NCI-H774 (cell line): ENCODE results near the gene CREB3L1.

ENCODE experiments used
- DNase-seq: peaks from one replicate; lab custom pipeline; 2025; lab: John Stamatoyannopoulos, UW

CREB3L1 gene

DNA sequence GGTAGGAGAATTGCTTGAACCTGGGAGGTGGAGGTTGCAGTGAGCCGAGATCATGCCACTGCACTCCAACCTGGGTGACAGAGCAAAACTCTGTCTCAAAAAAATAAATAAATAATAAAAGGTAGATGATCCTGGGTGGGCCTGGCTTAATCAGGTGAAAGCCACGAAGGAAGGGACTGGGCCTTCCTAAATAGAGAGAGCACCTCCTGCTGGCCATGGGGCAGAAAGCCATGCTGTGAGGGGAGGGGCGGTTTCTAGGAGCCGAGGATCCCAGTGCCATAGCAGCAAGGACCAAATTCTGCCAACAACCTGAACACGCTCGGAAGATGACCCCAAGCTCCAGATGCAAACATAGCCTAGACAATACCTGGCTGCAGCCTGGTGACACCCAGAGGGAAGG lies 45.3 kb downstream of the CREB3L1 start:
- DNase-seq = no peak

DNA sequence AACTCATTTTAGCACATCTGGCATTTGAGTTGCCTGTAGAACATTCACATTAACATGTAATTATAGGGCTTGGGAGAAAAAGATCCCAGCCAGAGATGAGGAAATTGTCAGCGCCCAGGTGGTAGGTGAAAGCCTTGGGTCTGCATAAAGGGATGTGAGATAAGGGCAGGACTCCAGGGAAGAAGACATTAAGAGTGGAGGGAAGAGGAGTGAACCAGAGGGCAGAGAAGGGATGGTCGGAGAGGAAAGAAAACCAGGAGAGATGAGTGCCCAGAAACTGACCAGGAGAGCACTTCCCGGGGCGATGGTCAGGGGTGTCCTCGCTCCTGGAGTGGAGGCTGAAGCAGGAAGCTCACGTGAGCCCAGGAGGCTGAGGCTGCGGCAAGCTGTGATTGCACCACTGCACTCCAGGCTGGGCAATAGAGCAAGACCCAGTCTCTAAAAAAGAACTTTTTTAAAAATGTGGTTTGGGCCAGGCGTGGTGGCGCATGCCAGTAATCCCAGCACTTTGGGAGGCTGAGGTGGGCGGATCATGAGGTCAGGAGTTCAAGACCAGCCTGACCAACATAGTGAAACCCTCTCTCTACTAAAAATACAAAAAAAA lies 49.5 kb downstream of the CREB3L1 start:
- no peak for DNase-seq

DNA sequence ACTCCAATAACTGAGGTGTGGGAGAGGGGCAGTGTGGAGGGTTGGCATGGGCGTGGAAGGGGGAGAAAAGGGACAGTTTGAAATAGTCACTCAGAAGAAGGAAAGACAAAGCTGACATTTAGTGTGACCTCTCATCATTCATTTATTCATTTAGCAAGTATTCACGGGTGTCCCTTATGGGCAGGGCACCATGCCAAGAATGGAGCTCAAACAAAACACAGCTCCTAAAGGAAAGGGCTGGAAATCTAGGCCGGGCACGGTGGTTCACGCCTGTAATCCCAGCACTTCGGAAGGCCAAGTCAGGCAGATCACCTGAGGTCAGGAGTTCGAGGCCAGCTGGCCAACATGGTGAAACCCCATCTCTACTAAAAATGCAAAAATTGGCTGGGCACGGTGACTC lies 50.4 kb downstream of the CREB3L1 start:
- no peak for DNase-seq

DNA sequence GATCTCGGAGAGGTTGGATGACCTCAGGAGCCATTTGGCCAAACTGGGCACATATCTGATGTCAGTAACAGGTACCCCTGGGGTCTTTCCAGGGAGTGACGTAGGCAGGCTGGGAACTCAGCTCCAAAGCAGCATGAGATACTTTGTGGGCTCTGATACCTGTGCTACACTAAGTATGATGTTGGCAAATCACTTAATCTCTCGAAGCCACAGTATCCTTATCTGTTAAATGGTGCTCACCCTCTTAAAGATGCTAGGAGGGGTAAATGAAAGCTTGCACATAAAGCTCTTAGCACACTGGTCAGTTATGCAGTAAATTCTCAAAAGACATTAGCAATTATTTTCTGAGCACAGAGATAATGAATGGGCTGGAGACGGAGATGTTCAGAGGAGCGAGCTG lies 52.7 kb downstream of the CREB3L1 start:
- no peak for DNase-seq

DNA sequence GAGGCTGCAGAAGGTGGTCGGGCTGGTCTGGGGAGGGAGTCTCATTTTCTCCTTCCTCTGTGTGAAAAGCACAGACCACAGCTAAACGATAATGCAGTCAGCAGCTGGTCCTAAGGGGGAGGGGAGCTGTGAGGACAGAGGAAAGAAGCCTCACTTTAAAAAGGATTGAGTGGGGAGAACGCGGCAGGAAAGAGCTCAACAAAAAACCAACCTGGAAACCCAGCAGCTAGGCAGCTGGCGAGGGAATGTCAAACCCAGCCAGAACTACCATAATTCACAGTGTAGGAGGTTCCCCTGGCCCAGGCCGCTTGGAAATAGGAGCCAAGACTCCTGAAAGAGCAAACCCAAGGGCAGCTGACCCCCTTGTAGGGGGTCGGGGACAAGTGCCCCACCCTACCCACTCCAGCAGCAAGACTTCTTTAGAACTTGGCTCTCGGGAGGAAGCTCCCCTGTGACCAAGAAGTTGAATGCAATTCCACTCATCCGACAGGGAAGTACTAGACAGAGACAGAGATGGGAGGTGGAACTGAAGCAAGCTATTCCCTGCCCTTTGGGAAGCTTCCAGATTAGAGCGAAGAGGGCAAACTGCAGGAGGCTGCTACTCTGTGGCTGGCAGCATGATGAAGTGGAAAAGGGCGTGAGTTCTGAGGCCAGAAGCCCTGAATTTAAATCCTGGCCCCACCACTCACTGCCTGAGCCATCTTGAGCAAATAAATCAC lies 53.3 kb downstream of the CREB3L1 start:
- no peak for DNase-seq

DNA sequence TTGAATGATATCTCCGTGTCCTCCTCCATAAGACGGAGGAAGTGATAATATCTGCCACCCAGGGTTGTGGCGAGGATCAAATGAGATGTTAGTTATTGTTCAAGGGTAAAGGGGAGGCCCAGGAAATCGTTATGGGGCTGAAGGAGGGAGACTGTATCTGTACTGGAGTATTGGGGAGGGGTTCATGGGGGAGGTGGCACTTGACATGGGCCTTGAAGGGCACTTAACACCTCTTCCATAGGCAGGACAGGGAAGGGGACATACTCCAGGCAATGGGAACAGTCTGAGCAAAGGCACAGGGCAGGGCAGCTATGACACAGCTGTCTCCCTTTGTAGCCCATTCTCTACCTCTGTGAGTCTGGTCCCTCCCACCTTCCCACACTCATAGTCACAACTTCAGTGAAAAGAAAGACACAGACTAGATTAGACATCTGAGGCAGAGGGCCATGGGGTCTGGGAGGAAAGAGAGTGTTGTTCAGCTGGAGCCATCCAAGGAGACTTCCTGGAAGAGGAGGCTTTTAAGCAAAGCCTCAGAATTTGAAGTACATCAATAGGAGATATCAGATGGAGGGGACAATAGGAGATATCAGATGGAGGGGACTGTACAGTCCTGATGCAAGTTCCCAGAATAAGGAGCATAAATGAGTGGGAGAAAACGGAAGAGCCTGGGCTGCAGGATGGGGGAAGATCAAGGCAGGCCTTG lies 54.0 kb downstream of the CREB3L1 start:
- DNase-seq = no peak

DNA sequence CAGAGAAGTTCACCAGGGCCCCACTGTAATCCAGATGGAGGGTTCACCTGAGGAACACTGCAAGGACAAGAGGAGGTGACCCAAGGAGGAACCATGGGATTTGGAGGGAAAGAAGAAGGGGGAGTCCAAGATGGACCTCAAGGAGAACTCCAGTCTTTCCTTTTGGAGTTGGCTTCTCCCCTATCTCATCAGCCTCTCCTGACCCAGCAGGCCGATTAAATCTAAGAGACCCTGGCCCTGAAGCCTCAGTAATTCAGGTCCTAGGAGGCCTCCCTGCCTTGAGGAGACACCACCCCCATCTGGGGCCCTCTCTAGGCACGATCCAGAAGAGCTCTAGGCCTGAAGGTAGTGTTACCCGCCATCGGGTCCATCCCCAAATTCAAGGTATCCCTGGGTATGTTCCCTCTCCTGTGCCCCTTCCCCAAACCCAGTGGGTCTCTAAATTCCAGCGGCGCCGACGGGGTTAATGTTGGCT lies 54.7 kb downstream of the CREB3L1 start:
- DNase-seq = no peak

DNA sequence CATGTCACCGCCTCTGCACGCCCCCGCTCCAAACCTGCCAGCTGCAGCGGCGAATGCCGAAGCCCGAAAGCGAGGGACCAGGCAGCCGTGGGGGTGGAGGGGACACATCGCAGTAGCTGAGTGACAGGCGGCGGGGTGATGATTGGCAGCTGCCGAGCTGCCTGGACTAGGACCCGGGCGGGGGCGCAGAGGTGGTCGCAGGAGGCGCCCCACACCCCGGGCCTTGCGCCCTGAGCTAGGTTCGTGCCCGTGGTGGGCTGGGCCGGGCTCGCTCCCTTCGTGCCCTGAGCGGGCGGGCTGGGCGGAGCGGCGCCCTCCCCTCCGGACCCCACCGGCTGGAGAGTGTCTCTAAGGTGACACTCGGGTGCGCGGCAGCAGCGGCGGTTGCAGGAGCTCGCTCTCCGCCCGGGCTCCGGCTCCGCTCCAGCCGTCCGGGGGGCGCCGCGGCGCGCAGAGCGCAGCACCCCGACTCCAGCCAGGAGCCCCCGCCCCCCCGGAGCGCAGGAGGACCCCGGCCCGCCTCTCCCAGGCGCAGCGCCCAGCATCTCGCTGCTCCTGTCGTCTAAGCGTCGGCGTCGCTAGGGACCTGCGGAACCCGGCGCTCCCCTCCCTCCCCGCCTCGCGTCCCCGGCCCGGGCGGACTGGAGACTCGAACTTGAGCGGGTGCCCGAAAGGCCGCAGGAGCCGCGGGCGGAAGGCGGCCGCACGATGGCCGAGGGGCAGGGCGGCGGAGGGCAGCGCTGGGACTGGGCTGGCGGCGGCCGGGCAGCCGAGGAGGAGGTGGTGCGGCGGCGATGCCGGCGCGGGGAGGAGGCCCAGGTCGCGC lies 55.3 kb downstream of the CREB3L1 start:
- no peak for DNase-seq

DNA sequence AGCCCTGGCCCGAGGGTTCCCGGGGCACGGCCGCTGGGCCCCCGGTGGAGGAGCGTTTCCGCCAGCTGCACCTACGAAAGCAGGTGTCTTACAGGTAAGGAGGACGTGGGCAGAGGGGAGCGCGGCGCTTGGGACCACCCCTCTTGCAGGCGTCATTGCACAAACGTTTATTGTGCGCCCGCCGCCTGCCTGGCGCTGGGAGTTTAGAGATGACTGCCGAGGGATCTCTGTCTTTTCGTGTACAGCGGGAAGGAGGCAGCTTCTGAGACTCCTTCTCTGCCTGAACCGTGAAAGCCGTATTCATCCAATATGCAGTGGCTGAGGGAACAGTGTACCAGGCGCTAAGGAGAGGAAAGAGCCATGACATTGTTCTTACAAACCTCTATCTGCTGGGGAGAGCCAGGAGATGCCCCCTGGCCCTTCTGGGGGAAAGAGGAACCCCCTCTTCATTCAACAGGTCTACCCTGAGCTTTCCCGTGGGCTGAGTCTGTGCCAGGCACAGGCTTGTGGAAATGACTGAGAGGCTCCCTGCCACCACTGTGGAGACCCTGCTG lies 56.0 kb downstream of the CREB3L1 start:
- peak; percentile 4 for DNase-seq

DNA sequence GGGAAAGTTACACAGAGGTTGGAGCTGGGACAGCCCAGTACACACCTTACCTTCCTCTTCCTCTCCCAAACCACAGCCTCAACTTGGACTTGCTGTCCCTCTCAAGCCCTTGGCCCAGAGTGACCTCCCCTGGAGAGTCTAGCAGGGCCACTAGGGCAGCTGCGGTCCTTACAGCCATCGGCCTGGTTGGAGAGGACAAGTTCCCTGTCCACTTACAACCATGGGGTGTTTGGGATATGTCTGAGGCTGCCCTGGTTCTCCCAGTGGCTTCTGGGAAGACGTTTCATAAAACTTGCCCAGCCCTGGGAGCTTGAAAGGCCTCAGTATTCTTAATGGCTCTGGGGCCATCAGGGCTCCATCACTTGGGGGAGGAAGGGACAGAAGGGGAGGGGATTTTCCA lies 56.7 kb downstream of the CREB3L1 start:
- DNase-seq = no peak

DNA sequence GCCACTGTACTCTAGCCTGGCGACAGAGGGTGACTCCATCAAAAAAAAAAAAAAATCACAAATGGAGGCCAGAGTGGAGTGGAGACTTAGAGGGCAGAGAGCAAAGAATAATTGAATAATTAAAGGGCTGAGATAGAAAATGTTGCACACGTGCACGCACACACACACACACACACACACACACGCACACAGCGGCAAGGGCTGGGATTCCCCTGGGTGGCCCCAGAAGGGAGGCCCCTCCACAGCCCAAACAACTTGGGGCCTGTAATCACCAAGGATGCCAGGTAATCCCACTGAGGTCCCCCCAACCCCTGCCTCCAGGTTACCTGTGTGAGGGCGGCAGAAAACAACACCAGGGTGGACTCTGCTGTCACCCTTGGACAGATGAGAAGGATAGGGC lies 57.8 kb downstream of the CREB3L1 start:
- DNase-seq = no peak

DNA sequence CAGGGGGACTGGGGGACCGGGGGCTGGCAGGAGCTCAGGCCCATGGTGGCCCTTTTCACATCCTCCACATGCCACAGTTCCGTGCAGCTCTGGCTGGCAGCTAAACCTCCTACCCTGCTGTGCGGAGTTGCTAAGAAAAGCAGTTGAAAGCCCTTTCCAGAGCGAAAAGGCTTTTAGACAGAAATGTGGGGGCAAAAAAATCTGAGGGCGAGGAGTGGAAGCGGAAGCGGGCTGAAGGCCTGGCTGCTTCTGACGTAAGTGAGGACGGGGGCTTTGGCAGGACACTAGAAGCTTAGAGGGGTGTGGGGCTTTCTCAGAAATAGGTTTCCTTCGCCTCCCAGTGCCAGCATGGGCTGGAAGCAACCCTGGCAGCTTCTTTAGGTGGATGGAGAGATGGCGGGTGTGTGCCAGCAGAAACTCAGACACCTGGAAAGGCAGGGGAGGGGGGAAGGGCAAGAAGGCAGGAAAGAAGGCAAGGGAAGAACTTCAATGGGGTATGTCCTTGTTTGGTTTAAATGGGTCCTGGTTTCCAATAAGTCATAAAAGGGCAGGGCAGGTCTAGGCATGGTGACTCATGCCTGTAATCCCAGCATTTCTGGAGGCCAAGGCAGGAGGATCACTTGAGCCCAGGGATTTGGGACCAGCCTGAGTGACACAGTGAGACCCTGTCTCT lies 58.6 kb downstream of the CREB3L1 start:
- DNase-seq = no peak

DNA sequence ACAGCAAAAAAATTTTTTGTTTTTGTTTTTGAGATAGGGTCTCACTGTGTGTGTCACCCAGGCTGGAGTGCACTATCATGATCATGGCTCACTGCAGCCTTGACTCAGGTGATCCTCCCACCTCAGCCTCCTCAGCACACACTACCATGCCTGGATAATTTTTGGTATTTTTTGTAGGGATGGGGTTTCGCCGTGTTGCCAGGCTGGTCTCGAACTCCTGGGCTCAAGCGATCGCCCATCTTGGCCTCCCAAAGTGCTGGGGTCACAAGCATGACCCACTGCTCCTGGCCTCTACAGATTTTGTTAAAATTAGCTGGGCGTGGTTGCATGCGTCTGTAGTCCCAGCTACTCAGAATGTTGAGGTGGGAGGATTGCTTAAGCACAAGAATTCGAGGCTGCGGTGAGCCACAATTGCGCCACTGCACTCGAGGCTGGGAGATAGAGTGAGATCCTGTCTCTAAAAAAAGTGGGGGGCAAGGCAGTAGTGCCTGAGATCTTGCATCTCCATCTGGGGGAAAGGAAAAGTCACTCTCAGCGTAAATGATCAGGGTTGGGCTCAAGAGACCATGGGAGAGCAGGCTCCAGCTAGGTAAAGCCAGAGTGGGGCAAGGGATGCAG lies 59.2 kb downstream of the CREB3L1 start:
- DNase-seq = no peak

DNA sequence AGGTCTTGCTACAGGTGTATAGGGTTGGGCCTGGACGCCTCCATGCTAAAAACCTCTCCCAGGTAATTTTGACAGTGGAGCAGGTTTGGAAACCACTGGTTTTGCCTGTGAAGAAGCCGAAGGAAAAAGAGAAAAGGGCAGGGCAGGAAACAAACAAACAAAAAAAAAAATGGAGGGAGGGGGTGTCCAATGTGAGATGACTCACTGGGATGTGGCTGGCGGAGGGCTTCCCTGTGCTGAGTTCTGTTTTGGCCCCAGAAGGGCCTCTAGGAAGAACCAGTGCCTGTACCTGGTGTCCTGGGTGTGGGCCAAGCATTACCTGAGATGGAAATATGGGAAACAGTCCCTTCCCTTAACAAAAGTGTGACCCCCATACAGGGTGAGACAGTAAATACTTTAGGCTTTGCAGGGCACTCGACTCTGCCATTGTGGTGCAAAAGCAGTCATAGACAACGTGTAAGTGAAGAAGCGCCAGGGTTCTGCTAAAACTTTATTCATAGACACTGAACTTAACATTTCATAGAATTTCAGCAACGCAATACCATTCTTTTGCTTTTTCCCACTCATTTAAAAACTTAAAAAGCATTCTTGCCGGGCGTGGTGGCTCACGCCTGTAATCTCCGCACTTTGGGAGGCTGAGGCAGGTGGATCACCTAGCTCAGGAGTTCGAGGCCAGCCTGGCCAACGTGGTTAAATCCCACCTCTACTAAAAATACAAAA lies 60.3 kb downstream of the CREB3L1 start:
- DNase-seq = no peak

DNA sequence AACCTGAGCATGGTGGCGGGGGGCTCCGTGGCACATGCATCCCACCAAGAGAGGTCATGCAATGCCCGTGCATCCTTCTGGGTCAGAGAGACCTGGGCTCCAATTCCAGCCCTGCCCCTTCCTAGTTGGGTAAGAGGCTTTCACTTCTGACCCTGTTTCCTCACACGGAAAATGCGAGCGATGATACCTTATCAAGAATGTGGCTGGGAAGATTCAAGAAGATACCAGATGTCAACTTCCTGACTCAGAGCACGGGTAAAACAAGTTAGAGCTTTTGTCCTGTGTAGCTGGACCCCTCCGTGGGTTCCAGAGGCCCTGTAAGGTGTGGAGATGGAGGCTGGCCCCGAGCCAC lies 61.1 kb downstream of the CREB3L1 start:
- no peak for DNase-seq

DNA sequence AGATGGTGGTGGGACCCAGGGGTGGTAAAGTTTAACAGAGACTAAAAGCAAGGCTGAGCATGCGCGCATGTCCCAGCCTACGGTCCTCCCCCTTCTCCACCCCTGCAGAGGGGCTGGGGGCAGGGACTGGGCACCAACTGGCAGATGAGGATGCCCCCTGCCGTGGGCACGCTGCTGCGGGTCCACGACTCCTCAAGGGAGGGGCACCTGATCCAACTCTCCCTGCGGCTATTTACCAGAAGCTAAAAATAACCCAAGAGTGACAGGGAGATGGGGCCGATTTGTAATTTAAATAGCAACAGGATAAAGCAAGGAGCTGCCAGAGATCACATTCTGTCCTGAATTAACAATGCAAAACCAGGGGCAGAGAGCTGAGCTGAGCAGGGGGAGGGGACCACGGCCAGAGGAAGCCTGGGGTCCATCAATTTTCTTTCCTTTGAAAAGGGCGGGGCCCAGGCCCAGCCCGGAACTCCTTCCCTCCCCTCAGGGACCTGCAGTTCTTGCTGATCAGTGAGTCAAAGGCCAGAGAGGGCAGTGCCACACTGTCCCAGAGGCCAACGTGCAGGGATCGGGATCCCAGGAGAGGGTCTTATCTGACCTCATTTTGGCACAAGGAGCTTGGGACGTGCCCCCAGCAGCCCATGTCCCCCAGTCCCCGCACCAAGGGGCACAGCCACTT lies 61.7 kb downstream of the CREB3L1 start:
- no peak for DNase-seq

DNA sequence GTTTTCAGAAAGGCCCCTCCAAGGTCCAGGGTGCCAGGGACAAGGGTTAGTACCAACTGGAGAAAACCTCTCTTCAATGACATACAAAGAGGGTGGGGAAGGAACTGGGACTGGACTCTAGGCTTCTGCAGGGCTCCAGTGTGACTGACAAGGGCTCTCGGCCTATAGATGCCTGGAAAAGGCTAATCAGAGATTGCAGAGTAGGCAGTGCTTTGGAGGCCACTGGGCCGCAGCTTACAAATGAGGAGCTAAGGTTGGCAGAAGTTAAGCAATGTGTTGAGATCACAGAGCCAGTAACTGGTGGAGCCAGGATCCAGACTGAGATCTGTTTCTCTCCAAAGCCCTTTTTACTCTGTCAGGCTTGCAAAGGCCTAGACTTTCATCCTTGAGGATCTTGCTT lies 62.4 kb downstream of the CREB3L1 start:
- no peak for DNase-seq

DNA sequence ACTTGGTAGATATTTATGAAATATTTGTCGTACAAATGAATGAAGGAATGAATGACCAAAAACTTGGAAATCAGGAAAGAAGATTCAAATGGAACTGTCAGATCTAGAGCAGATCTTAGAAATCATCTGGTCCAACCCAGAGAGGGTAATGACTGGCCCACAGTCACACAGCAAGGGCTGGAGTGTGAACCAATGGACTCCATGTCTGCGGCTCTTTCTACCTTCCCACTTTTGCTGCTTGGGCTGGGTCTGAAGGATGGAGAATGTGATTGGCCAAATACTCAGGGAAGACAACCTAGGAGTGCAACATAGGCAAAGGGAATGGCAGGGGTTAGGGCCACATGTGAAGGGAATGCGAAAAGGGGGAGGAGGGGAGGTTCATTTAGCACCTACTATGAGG lies 64.0 kb downstream of the CREB3L1 start:
- DNase-seq = no peak

DNA sequence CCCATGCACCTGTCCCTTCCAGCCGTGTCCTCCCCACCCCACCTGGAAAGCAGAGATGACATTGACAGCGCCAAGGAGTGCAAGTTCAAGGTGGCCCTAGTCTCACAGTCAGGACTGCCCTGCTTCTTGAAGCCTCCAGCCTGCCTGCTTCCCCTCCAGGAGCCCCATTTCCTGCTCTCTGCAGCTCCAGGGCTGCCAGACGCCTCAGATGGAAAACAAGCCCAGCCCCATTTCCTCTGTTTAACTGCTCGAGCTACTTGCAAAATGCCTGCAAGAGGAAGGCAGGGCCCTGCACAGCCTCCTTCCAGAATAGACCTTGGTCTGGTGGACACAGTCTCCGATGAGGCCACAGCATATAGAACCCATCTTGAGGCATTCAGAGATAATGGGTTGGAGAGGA lies 64.8 kb downstream of the CREB3L1 start:
- DNase-seq = no peak

DNA sequence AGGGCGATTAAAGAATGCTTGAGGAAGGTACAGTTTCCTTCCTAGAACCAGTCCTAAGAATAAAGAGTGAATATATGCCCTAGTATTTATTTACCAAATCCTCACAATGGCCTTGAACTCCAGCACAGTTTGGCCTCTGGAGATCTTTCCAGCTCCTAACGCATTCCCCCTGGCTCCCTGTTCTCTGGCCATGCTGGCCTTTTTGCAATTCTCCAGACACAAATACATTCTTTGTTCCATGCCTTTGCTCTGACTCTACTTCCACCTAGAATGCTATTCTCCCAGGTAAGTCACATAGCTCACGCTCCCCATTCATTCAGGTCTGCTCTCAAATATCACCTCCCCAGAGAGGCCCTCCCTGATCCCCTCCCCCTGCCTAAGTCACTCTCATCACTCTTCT lies 66.1 kb downstream of the CREB3L1 start:
- no peak for DNase-seq
